ENCODE results near the gene NSMCE4A. TPM values are rescaled to one million over a fixed set of nuclear protein-coding genes. Genes with fewer than 3 reads are reported as not detected.
"Not testable (repeated sequence)": the region's sequence is repeated elsewhere in the genome, so short reads cannot be mapped to it uniquely, and the experiment has no call there.

NSMCE4A gene
- total and polyA plus RNA-seq, 2 donors (not counting 1 experiment from before 2014, with no cell fraction given): 89.7 to 92.4 TPM

DNA sequence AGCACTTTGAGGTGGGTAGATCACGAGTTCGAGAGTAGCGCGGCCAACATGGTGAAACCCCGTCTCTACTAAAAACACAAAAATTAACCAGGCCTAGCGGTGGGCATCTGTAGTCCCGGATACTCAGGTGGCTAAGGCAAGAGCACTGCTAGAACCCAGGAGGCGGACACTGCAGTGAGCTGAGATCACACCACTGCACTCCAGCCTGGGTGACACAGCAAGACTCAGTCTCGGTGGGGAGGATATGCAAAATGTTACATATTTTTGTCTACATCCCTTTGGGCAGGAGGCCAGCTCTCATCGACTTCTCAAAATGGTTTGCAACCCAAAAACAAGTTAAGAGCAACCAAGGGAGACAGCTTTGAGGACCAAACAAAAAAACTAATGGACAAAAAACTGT lies 55.4 kb downstream of the NSMCE4A start:
- intact Hi-C loops (cut with micrococcal nuclease): no loop called here
- H3K79me2 ChIP-seq (ENCODE audit: control insufficient read depth, insufficient read depth, low read length): peaks cover 12% of the 10 kb centered on the region
- CTCF ChIA-PET: interaction anchor here (1.0 to 1.9 kb wide), 2 partner anchors 17 to 19 kb away, joined by 3 to 6 read pairs; no protein-coding TSS in a partner anchor
- no peak overlapping the region for H3K4me2 ChIP-seq (replicated peaks; ENCODE audit: low read depth, low read length, poor library complexity, severe bottlenecking)
- POLR2A ChIA-PET: no interaction called here
- no peak overlapping the region for H3K9ac ChIP-seq (ENCODE audit: low read length)
- peaks cover 2% of the 10 kb centered on the region for H3K4me1 Mint-ChIP-seq
- peaks cover 0 to 1% of the 10 kb centered on the region in 2 experiments for H3K36me3 ChIP-seq (replicated peaks in 1 of 2; ENCODE audit: control extremely low read depth in 1 of 2, control insufficient read depth in 1 of 2, extremely low read depth in 1 of 2, insufficient read depth in 2 of 2, low read length in 1 of 2)
- H3K4me3 ChIP-seq (ENCODE audit: control extremely low read depth in 1 of 5, extremely low read depth in 1 of 5, insufficient read depth in 1 of 5, low read depth in 2 of 5, low read length in 4 of 5): no peak overlapping the region
- no peaks in the 10 kb centered on the region for H3K27me3 ChIP-seq (replicated peaks in 1 of 4; ENCODE audit: control extremely low read depth in 1 of 4, control insufficient read depth in 3 of 4, insufficient read depth in 4 of 4, low read length in 3 of 4)
- peak overlapping the region in 1 of 2 donors; percentile 3 for H3K27ac ChIP-seq (ENCODE audit: low read length in 2 of 2)
- 78% methylated on average over 10 of the region's 10 CpGs for WGBS (ENCODE audit: insufficient coverage)
- no peak overlapping the region for H3K4me3 Mint-ChIP-seq
- H2AFZ ChIP-seq (ENCODE audit: insufficient read depth, low read depth, low read length, poor library complexity, severe bottlenecking): no peak overlapping the region
- no peak overlapping the region for H3K27ac Mint-ChIP-seq
- H3K9me3 ChIP-seq (ENCODE audit: control extremely low read depth in 1 of 3, control insufficient read depth in 2 of 3, insufficient read depth in 1 of 3, low read length in 2 of 3): no peaks in the 10 kb centered on the region
- no peaks in the 10 kb centered on the region for H3K4me1 ChIP-seq (ENCODE audit: control insufficient read depth in 2 of 2, insufficient read depth in 2 of 2, low read length in 2 of 2)
- no peaks in the 10 kb centered on the region for H3K27me3 Mint-ChIP-seq
- no peak for DNase-seq
- peak; percentile 21 for ATAC-seq (ENCODE audit: low read depth)
- TF ChIP-seq, protein P1, sequence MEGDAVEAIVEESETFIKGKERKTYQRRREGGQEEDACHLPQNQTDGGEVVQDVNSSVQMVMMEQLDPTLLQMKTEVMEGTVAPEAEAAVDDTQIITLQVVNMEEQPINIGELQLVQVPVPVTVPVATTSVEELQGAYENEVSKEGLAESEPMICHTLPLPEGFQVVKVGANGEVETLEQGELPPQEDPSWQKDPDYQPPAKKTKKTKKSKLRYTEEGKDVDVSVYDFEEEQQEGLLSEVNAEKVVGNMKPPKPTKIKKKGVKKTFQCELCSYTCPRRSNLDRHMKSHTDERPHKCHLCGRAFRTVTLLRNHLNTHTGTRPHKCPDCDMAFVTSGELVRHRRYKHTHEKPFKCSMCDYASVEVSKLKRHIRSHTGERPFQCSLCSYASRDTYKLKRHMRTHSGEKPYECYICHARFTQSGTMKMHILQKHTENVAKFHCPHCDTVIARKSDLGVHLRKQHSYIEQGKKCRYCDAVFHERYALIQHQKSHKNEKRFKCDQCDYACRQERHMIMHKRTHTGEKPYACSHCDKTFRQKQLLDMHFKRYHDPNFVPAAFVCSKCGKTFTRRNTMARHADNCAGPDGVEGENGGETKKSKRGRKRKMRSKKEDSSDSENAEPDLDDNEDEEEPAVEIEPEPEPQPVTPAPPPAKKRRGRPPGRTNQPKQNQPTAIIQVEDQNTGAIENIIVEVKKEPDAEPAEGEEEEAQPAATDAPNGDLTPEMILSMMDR (IDR thresholded peaks at IDR 0.05): no peak
- TF ChIP-seq EZH2 (IDR thresholded peaks at IDR 0.05; ENCODE audit: borderline replicate concordance, insufficient read depth, low read depth, low read length, poor library complexity, severe bottlenecking): no peak
- H4K20me1 ChIP-seq (ENCODE audit: control insufficient read depth, insufficient read depth, low read length, poor library complexity, severe bottlenecking): peaks cover under 1% of the 10 kb centered on the region
- no peaks in the 10 kb centered on the region for H3K9me3 Mint-ChIP-seq (ENCODE audit: insufficient read depth)

DNA sequence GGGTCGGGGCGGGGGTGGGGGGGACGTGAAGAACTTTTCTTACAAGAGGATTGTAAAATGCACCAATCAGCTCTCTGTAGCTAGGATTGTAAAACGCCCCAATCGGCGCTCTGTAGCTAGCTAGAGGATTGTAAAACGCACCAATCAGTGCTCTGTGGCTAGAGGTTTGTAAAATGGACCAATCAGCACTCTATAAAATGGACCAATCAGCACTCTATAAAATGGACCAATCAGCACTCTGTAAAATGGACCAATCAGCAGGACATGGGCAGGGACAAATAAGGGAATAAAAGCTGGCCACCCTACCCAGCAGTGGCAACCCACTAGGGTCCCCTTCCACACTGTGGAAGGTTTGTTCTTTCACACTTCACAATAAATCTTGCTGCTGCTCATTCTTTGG lies 56.2 kb downstream of the NSMCE4A start:
- H3K9ac ChIP-seq (ENCODE audit: low read length); H3K4me3 Mint-ChIP-seq; H3K27ac ChIP-seq (ENCODE audit: low read length in 2 of 2); H2AFZ ChIP-seq (ENCODE audit: insufficient read depth, low read depth, low read length, poor library complexity, severe bottlenecking); H3K4me3 ChIP-seq (ENCODE audit: control extremely low read depth in 1 of 5, extremely low read depth in 1 of 5, insufficient read depth in 1 of 5, low read depth in 2 of 5, low read length in 4 of 5); H3K27me3 ChIP-seq (replicated peaks in 1 of 4; ENCODE audit: control extremely low read depth in 1 of 4, control insufficient read depth in 3 of 4, insufficient read depth in 4 of 4, low read length in 3 of 4); ATAC-seq (ENCODE audit: low read depth); H3K4me2 ChIP-seq (replicated peaks; ENCODE audit: low read depth, low read length, poor library complexity, severe bottlenecking); H3K27me3 Mint-ChIP-seq; intact Hi-C loops (cut with micrococcal nuclease); H3K36me3 ChIP-seq (replicated peaks in 1 of 2; ENCODE audit: control extremely low read depth in 1 of 2, control insufficient read depth in 1 of 2, extremely low read depth in 1 of 2, insufficient read depth in 2 of 2, low read length in 1 of 2); DNase-seq; H3K4me1 Mint-ChIP-seq; H3K9me3 ChIP-seq (ENCODE audit: control extremely low read depth in 1 of 3, control insufficient read depth in 2 of 3, insufficient read depth in 1 of 3, low read length in 2 of 3); H3K4me1 ChIP-seq (ENCODE audit: control insufficient read depth in 2 of 2, insufficient read depth in 2 of 2, low read length in 2 of 2); H3K9me3 Mint-ChIP-seq (ENCODE audit: insufficient read depth); H3K27ac Mint-ChIP-seq; POLR2A ChIA-PET; H4K20me1 ChIP-seq (ENCODE audit: control insufficient read depth, insufficient read depth, low read length, poor library complexity, severe bottlenecking): not testable (repeated sequence)
- H3K79me2 ChIP-seq (ENCODE audit: control insufficient read depth, insufficient read depth, low read length): peaks cover 17% of the 10 kb centered on the region
- CTCF ChIA-PET: interaction anchor here (1.0 kb wide), 1 partner anchor 17 kb away, joined by 3 read pairs; no protein-coding TSS in a partner anchor
- 100% methylated on average over 1 of the region's 7 CpGs for WGBS (ENCODE audit: insufficient coverage)

Measured in B cell (primary cell).